Eye (tissue), 1 donor: ENCODE data around the gene LSP1.
"Not testable (repeated sequence)": the region's sequence is repeated elsewhere in the genome, so short reads cannot be mapped to it uniquely, and the experiment has no call there.

ENCODE experiments used
- DNase-seq: peaks from one replicate; pipeline ENCODE4 v3.0.0-alpha.2; 2015

Gene LSP1

GRCh38 chr11:1852877-1853276, at the start of gene LSP1:
LSP1 (plus strand) TSS chr11:1853084; CDS start chr11:1853145, 61 bp downstream.
- no peak for DNase-seq

GRCh38 chr11:1803246-1803645, 49.6 kb upstream of the LSP1 start:
- no peak for DNase-seq

- not testable (repeated sequence) for DNase-seq
Observed at GRCh38 chr11:1803835-1804519, 48.9 kb upstream of the LSP1 start.

GRCh38 chr11:1805525-1805924, 47.4 kb upstream of the LSP1 start:
- no peak for DNase-seq

GRCh38 chr11:1807264-1807995, 45.5 kb upstream of the LSP1 start:
- no peak for DNase-seq

- DNase-seq: no peak
Observed at GRCh38 chr11:1810761-1811160, 42.1 kb upstream of the LSP1 start.

- no peak for DNase-seq
Observed at GRCh38 chr11:1812274-1812673, 40.6 kb upstream of the LSP1 start.

- DNase-seq: no peak
Observed at GRCh38 chr11:1812801-1813200, 40.1 kb upstream of the LSP1 start.

GRCh38 chr11:1813356-1813755, 39.5 kb upstream of the LSP1 start:
- DNase-seq: not testable (repeated sequence)

- no peak for DNase-seq
Observed at GRCh38 chr11:1814691-1815090, 38.2 kb upstream of the LSP1 start.

GRCh38 chr11:1815311-1815710, 37.6 kb upstream of the LSP1 start:
- no peak for DNase-seq

GRCh38 chr11:1815751-1816150, 37.1 kb upstream of the LSP1 start:
- DNase-seq: no peak

GRCh38 chr11:1817000-1817399, 35.9 kb upstream of the LSP1 start:
- no peak for DNase-seq

- DNase-seq: no peak
Observed at GRCh38 chr11:1817511-1817910, 35.4 kb upstream of the LSP1 start.

GRCh38 chr11:1819074-1819473, 33.8 kb upstream of the LSP1 start:
- DNase-seq: no peak

GRCh38 chr11:1820463-1821325, 32.2 kb upstream of the LSP1 start:
- no peak for DNase-seq

GRCh38 chr11:1821562-1821961, 31.3 kb upstream of the LSP1 start:
- DNase-seq: no peak

- no peak for DNase-seq
Observed at GRCh38 chr11:1822648-1823375, 30.1 kb upstream of the LSP1 start.

- DNase-seq: no peak
Observed at GRCh38 chr11:1823376-1824220, 29.3 kb upstream of the LSP1 start.

- no peak for DNase-seq
Observed at GRCh38 chr11:1824221-1825038, 28.5 kb upstream of the LSP1 start.
